Adrenal gland (tissue), 12 donors: Measurements from ENCODE around the gene MSX2. TPM values are rescaled to one million over a fixed set of nuclear protein-coding genes. Genes with fewer than 3 reads are reported as not detected.

Experiments
- DNase-seq, 7 donors: peaks; one replicate each; pipeline ENCODE4 v3.0.0-alpha.2; 2019 to 2020
- H3K27ac ChIP-seq, 5 donors: fragments of 200-600 bp; sonication (generic) in 4 of 5; 1 replicate in 3 of 5; 2 replicates in 2 of 5; pipeline versions ENCODE4 v1.5.1 to v1.8.0; 2016 to 2020; ENCODE audit warnings: mild to moderate bottlenecking in 1 of 5
- H3K27me3 ChIP-seq: fragments of 200-600 bp; 2 replicates; pipeline ENCODE4 v1.8.0; 2021
- H3K36me3 ChIP-seq, 2 donors: fragments of 200-600 bp; replicated peaks in 1 of 2; 1 replicate in 1 of 2; 2 replicates in 1 of 2; pipeline versions ENCODE4 v1.5.1 to v1.8.0; 2018 to 2022
- H3K4me1 ChIP-seq, 2 donors: fragments of 200-600 bp; replicated peaks in 1 of 2; 1 replicate in 1 of 2; 2 replicates in 1 of 2; pipeline versions ENCODE4 v1.5.1 to v1.8.0; 2018 to 2021
- H3K4me3 ChIP-seq, 4 donors: fragments of 200-600 bp; sonication (generic) in 3 of 4; one replicate each; pipeline ENCODE4 v1.5.1; 2016 to 2018
- H3K9me3 ChIP-seq, 3 donors: fragments of 200-600 bp; sonication (generic) in 1 of 3; replicated peaks in 1 of 3; 1 replicate in 2 of 3; 2 replicates in 1 of 3; pipeline versions ENCODE4 v1.5.1 to v1.8.0; 2016 to 2021
- CTCF ChIP-seq, 6 experiments: fragments of 450-650 bp in 4 of 6; fragments of 200-600 bp in 2 of 6; sonication (generic) in 1 of 6; IDR thresholded peaks; 1 replicate in 5 of 6; 2 replicates in 1 of 6; pipeline versions ENCODE4 v1.5.1 to v1.8.0; 2016 to 2021; ENCODE audit warnings: antibody characterized with exemption in 6 of 6, mild to moderate bottlenecking in 2 of 6, moderate library complexity in 1 of 6
- POLR2A ChIP-seq, 2 donors: fragments of 450-650 bp; IDR thresholded peaks; one replicate each; pipeline ENCODE4 v1.6.1; 2017; ENCODE audit warnings: antibody characterized with exemption in 2 of 2, mild to moderate bottlenecking in 2 of 2, moderate library complexity in 1 of 2
- WGBS, 4 donors: extraction: QIAGEN DNeasy Blood & Tissue Kit in 2 of 4; methylation state at CpG; one replicate each; pipeline versions ENCODE4 v1.1.5 to v1.1.7; 2013 to 2017; 5-methylcytosine and 5-hydroxymethylcytosine counted together
- intact Hi-C, 2 donors: fragments of 100-400 bp; cut with DNase I; formaldehyde crosslinking; loops; one replicate each; pipeline versions ENCODE4 v1.14.1 to v1.15.0; 2022 to 2023
- microRNA-seq, 3 donors: library from miRNA; unstranded; fragments of <30 nt; microRNA quantifications; one replicate each; pipeline ENCODE4, GENCODE V29; 2017 to 2020
- polyA plus RNA-seq, 3 donors: library from polyadenylated mRNA; stranded (reverse); fragments of 200-250 nt in 2 of 3; fragments of 350-450 nt in 1 of 3; fragmentation: Illumina TruSeq in 1 of 3; extraction: RNeasy Lipid Tissue Mini Kit (QIAGEN cat#74804) in 1 of 3; gene quantifications; one replicate each; pipeline ENCODE4 v1.2.3, GENCODE V29; 2013 to 2014
- small RNA-seq, 2 donors: library from RNA; depleted of rRNA; stranded (forward); fragments of <200 nt; gene quantifications; one replicate each; pipeline ENCODE3, GENCODE V24; 2016
- total RNA-seq, 9 donors: library from RNA; depleted of rRNA in 4 of 9; stranded (reverse); fragments of >200 nt in 4 of 9; fragments of 120-200 nt in 1 of 9; fragmentation: NEBNext Ultra II Directional in 1 of 9; extraction: Animal tissue kit (Norgen Biotek cat#: 25700) in 1 of 9; gene quantifications; one replicate each; pipeline versions ENCODE4 v1.1.0 to v1.2.4, GENCODE V29; 2013 to 2023
- donor health status: healthy with polysubstance abuse.
- donor health status: Bipolar disorder and iron deficiency.
- donor health status: DM: yes; HTN: yes; CAD: no.
- donor health status: DM: no; HTN: no; CAD: no.
- donor health status: DM: no; HTN: no; CAD: no.
- donor health status: DM: yes; HTN: yes; CAD: no.

The MSX2 gene
- total and polyA plus RNA-seq, 12 donors, result 0.24 to 1.3 (median 0.58) TPM; not detected in 1

GRCh38 chr5:174777111-174777510 is 52.7 kb downstream of the MSX2 start:
- intact Hi-C loops, result no loop called here
- Histone ChIP-seq H3K27ac (no peak overlapping the region), H3K36me3 (no peaks in the 10 kb centered on the region), H3K4me1 (no peaks in the 10 kb centered on the region), H3K4me3 (no peak overlapping the region), H3K9me3 (no peaks in the 10 kb centered on the region), H3K27me3 (no peaks in the 10 kb centered on the region)
- WGBS, 4 donors, result 74 to 81% (median 79%) methylated on average over 6 of the region's 6 CpGs
- TF ChIP-seq CTCF (IDR thresholded peaks at IDR 0.05) (no peak), POLR2A (IDR thresholded peaks at IDR 0.05) (no peak)
- no peak for DNase-seq

GRCh38 chr5:174777583-174777982 is 53.2 kb downstream of the MSX2 start:
- TF ChIP-seq CTCF (IDR thresholded peaks at IDR 0.05), result no peak
- intact Hi-C loops, result no loop called here
- WGBS, 4 donors, result 71 to 74% (median 72%) methylated on average over 2 of the region's 2 CpGs
- H3K9me3 ChIP-seq, result no peaks in the 10 kb centered on the region
- no peaks in the 10 kb centered on the region for H3K27me3 ChIP-seq
- DNase-seq, result no peak
- no peak overlapping the region for H3K4me3 ChIP-seq
- H3K27ac ChIP-seq, result no peak overlapping the region
- no peaks in the 10 kb centered on the region for H3K36me3 ChIP-seq
- H3K4me1 ChIP-seq, result no peaks in the 10 kb centered on the region

Small RNA genes within 50 kb of the gene (microRNA-seq; reads per million reads assigned to microRNA genes)
- 0 to 0.28 (median 0) reads per million in 3 donors for gene MIR4634

Small RNA genes within 50 kb of the gene (small RNA-seq; reads per million reads assigned to genes)
- gene MIR4634, result 0 reads per million in 2 donors
